ENCODE data around the gene CTSZ.

Gene CTSZ

GRCh38 chr20:59002388-59002787, 4.7 kb downstream of the CTSZ start:
- peaks cover 43% of the 10 kb centered on the region for H3K36me3 ChIP-seq (ENCODE audit: control insufficient read depth, insufficient read depth, low read length)
- no peak for TF ChIP-seq CTCF (IDR thresholded peaks at IDR 0.05; ENCODE audit: insufficient read depth, low read length, poor library complexity, severe bottlenecking)
- H3K27me3 ChIP-seq (replicated peaks; ENCODE audit: control insufficient read depth, insufficient read depth, low read length) = no peaks in the 10 kb centered on the region
- no peak for DNase-seq (ENCODE audit: extremely low read depth, insufficient read length)
- H3K4me3 ChIP-seq (replicated peaks; ENCODE audit: low read depth, low read length) = no peak overlapping the region

GRCh38 chr20:59001449-59002171, 5.4 kb downstream of the CTSZ start:
- TF ChIP-seq CTCF (IDR thresholded peaks at IDR 0.05; ENCODE audit: insufficient read depth, low read length, poor library complexity, severe bottlenecking) = no peak
- no peak overlapping the region for H3K4me3 ChIP-seq (replicated peaks; ENCODE audit: low read depth, low read length)
- no peak for DNase-seq (ENCODE audit: extremely low read depth, insufficient read length)
- peaks cover 47% of the 10 kb centered on the region for H3K36me3 ChIP-seq (ENCODE audit: control insufficient read depth, insufficient read depth, low read length)
- H3K27me3 ChIP-seq (replicated peaks; ENCODE audit: control insufficient read depth, insufficient read depth, low read length) = no peaks in the 10 kb centered on the region

GRCh38 chr20:59001068-59001448, 6.0 kb downstream of the CTSZ start:
- no peaks in the 10 kb centered on the region for H3K27me3 ChIP-seq (replicated peaks; ENCODE audit: control insufficient read depth, insufficient read depth, low read length)
- DNase-seq (ENCODE audit: extremely low read depth, insufficient read length) = no peak
- no peak for TF ChIP-seq CTCF (IDR thresholded peaks at IDR 0.05; ENCODE audit: insufficient read depth, low read length, poor library complexity, severe bottlenecking)
- peaks cover 49% of the 10 kb centered on the region for H3K36me3 ChIP-seq (ENCODE audit: control insufficient read depth, insufficient read depth, low read length)
- no peak overlapping the region for H3K4me3 ChIP-seq (replicated peaks; ENCODE audit: low read depth, low read length)

GRCh38 chr20:59000326-59000725, 6.7 kb downstream of the CTSZ start:
- no peak for DNase-seq (ENCODE audit: extremely low read depth, insufficient read length)
- no peaks in the 10 kb centered on the region for H3K27me3 ChIP-seq (replicated peaks; ENCODE audit: control insufficient read depth, insufficient read depth, low read length)
- no peak overlapping the region for H3K4me3 ChIP-seq (replicated peaks; ENCODE audit: low read depth, low read length)
- no peak for TF ChIP-seq CTCF (IDR thresholded peaks at IDR 0.05; ENCODE audit: insufficient read depth, low read length, poor library complexity, severe bottlenecking)
- H3K36me3 ChIP-seq (ENCODE audit: control insufficient read depth, insufficient read depth, low read length) = peaks cover 51% of the 10 kb centered on the region

GRCh38 chr20:58998656-58999055, 8.4 kb downstream of the CTSZ start:
- DNase-seq (ENCODE audit: extremely low read depth, insufficient read length) = no peak
- Histone ChIP-seq H3K27me3 (replicated peaks; ENCODE audit: control insufficient read depth, insufficient read depth, low read length) (no peaks in the 10 kb centered on the region), H3K36me3 (ENCODE audit: control insufficient read depth, insufficient read depth, low read length) (peaks cover 56% of the 10 kb centered on the region), H3K4me3 (replicated peaks; ENCODE audit: low read depth, low read length) (no peak overlapping the region)
- TF ChIP-seq CTCF (IDR thresholded peaks at IDR 0.05; ENCODE audit: insufficient read depth, low read length, poor library complexity, severe bottlenecking) = no peak

Measured in GM06990 (cell line).